ENCODE measurements around the gene IPO7. TPM values are rescaled to one million over a fixed set of nuclear protein-coding genes. Genes with fewer than 3 reads are reported as not detected.
"Not testable (repeated sequence)": the region's sequence is repeated elsewhere in the genome, so short reads cannot be mapped to it uniquely, and the experiment has no call there.

The IPO7 gene
- polyA plus RNA-seq (2012; ENCODE audit: insufficient read depth, insufficient read length, low read depth) = 33.1 TPM

GRCh38 chr11:9384535-9385326 lies at the start of gene IPO7:
IPO7 (plus strand) TSS chr11:9384652; CDS start chr11:9384764, 112 bp downstream.
- peak; percentile 20 for TF ChIP-seq CTCF (IDR thresholded peaks at IDR 0.05; ENCODE audit: low read depth, low read length)
- Histone ChIP-seq H3K4me3 (ENCODE audit: low read depth, low read length) (peak within 1 kb of the TSS; percentile 87), H3K36me3 (peaks cover 16% of the 10 kb centered on the region)

GRCh38 chr11:9341638-9342178 lies 42.7 kb upstream of the IPO7 start:
- no peaks in the 10 kb centered on the region for H3K4me1 ChIP-seq
- H3K27me3 ChIP-seq = no peaks in the 10 kb centered on the region
- no peak for TF ChIP-seq CTCF (IDR thresholded peaks at IDR 0.05; ENCODE audit: low read depth, low read length)
- H3K36me3 ChIP-seq = no peaks in the 10 kb centered on the region
- DNase-seq = no peak
- H3K9me3 ChIP-seq = no peaks in the 10 kb centered on the region
- H3K4me3 ChIP-seq (ENCODE audit: low read depth, low read length) = no peak overlapping the region

More at GRCh38 chr11:9384535-9385326, at the start of gene IPO7:
- no peaks in the 10 kb centered on the region for H3K9me3 ChIP-seq
- DNase-seq = peak; percentile 87
- H3K27me3 ChIP-seq = no peaks in the 10 kb centered on the region
- H3K4me1 ChIP-seq = no peaks in the 10 kb centered on the region

- Histone ChIP-seq H3K9me3 (no peaks in the 10 kb centered on the region), H3K4me1 (no peaks in the 10 kb centered on the region), H3K27me3 (no peaks in the 10 kb centered on the region), H3K4me3 (ENCODE audit: low read depth, low read length) (no peak overlapping the region), H3K36me3 (no peaks in the 10 kb centered on the region)
- TF ChIP-seq CTCF (IDR thresholded peaks at IDR 0.05; ENCODE audit: low read depth, low read length) = no peak
- DNase-seq = no peak
Observed at GRCh38 chr11:9344061-9344680, 40.3 kb upstream of the IPO7 start.

- no peaks in the 10 kb centered on the region for H3K36me3 ChIP-seq
- no peak for TF ChIP-seq CTCF (IDR thresholded peaks at IDR 0.05; ENCODE audit: low read depth, low read length)
- DNase-seq = no peak
- H3K4me1 ChIP-seq = no peaks in the 10 kb centered on the region
- H3K4me3 ChIP-seq (ENCODE audit: low read depth, low read length) = no peak overlapping the region
- no peaks in the 10 kb centered on the region for H3K27me3 ChIP-seq
- no peaks in the 10 kb centered on the region for H3K9me3 ChIP-seq
Observed at GRCh38 chr11:9347100-9347499, 37.4 kb upstream of the IPO7 start.

- DNase-seq; H3K27me3 ChIP-seq; H3K36me3 ChIP-seq; H3K4me3 ChIP-seq (ENCODE audit: low read depth, low read length); H3K4me1 ChIP-seq; H3K9me3 ChIP-seq: not testable (repeated sequence)
Observed at GRCh38 chr11:9347779-9348178, 36.7 kb upstream of the IPO7 start.

- DNase-seq = no peak
- Histone ChIP-seq H3K9me3 (no peaks in the 10 kb centered on the region), H3K27me3 (no peaks in the 10 kb centered on the region), H3K36me3 (no peaks in the 10 kb centered on the region), H3K4me3 (ENCODE audit: low read depth, low read length) (no peak overlapping the region), H3K4me1 (no peaks in the 10 kb centered on the region)
- no peak for TF ChIP-seq CTCF (IDR thresholded peaks at IDR 0.05; ENCODE audit: low read depth, low read length)
Observed at GRCh38 chr11:9351321-9351881, 33.1 kb upstream of the IPO7 start.
